ENCODE results near the gene SDHC. TPM values are rescaled to one million over a fixed set of nuclear protein-coding genes. Genes with fewer than 3 reads are reported as not detected.

SDHC gene
- 100 to 1,000 TPM; 159 to 169 TPM for total RNA-seq

GRCh38 chr1:161314201-161314981 is at the start of gene SDHC:
TSS of gene SDHC (plus strand) at chr1:161314381. CDS start at chr1:161314406, 25 bp downstream.
- Mint-ChIP-seq H3K27me3 (no peaks in the 10 kb centered on the region), H3K36me3 (ENCODE audit: low read depth) (no peaks in the 10 kb centered on the region), H3K4me1 (peaks cover 32% of the 10 kb centered on the region), H3K27ac (peak within 1 kb of the TSS; percentile 98), H3K9me3 (no peaks in the 10 kb centered on the region), H3K4me3 (peak within 1 kb of the TSS; percentile 96)
- DNase-seq: peak; percentile 93
- ChIA-PET CTCF (interaction anchor here (0.7 to 1.9 kb wide), 10 partner anchors 8 to 111 kb away, joined by 3 to 8 read pairs (median 4); partner anchors contain the start of gene TOMM40L), POLR2A (interaction anchor here (0.6 to 0.7 kb wide), 2 partner anchors 66 to 89 kb away, joined by 4 to 5 read pairs; no protein-coding TSS in a partner anchor)

GRCh38 chr1:161265305-161265704 is 48.9 kb upstream of the SDHC start:
- no peak for DNase-seq
- CTCF ChIA-PET: no interaction called here
- no peak overlapping the region for H3K27ac Mint-ChIP-seq
- no peak overlapping the region for H3K4me3 Mint-ChIP-seq
- peaks cover 5% of the 10 kb centered on the region for H3K4me1 Mint-ChIP-seq
- peaks cover 22% of the 10 kb centered on the region for H3K27me3 Mint-ChIP-seq
- no peaks in the 10 kb centered on the region for H3K36me3 Mint-ChIP-seq (ENCODE audit: low read depth)
- POLR2A ChIA-PET: no interaction called here
- H3K9me3 Mint-ChIP-seq: no peaks in the 10 kb centered on the region

- Mint-ChIP-seq H3K4me3 (no peak overlapping the region), H3K36me3 (ENCODE audit: low read depth) (no peaks in the 10 kb centered on the region), H3K27ac (no peak overlapping the region), H3K4me1 (peaks cover 5% of the 10 kb centered on the region), H3K27me3 (peaks cover 13% of the 10 kb centered on the region), H3K9me3 (no peaks in the 10 kb centered on the region)
- no peak for DNase-seq
- ChIA-PET POLR2A (no interaction called here), CTCF (interaction anchor here (1.8 kb wide), 1 partner anchor 25 kb away, joined by 5 read pairs; no protein-coding TSS in a partner anchor)
Observed at GRCh38 chr1:161266202-161266601, 48.0 kb upstream of the SDHC start.

- Mint-ChIP-seq H3K4me3 (no peak overlapping the region), H3K27me3 (peaks cover 9% of the 10 kb centered on the region), H3K36me3 (ENCODE audit: low read depth) (no peaks in the 10 kb centered on the region), H3K9me3 (no peaks in the 10 kb centered on the region), H3K4me1 (peaks cover 4% of the 10 kb centered on the region), H3K27ac (no peak overlapping the region)
- DNase-seq: no peak
- CTCF ChIA-PET: interaction anchor here (1.8 kb wide), 1 partner anchor 24 kb away, joined by 5 read pairs; no protein-coding TSS in a partner anchor
- POLR2A ChIA-PET: no interaction called here
Observed at GRCh38 chr1:161266836-161267235, 47.3 kb upstream of the SDHC start.

GRCh38 chr1:161267321-161267720 is 46.9 kb upstream of the SDHC start:
- no peak overlapping the region for H3K4me3 Mint-ChIP-seq
- ChIA-PET POLR2A (no interaction called here), CTCF (interaction anchor here (1.8 kb wide), 1 partner anchor 24 kb away, joined by 5 read pairs; no protein-coding TSS in a partner anchor)
- no peaks in the 10 kb centered on the region for H3K36me3 Mint-ChIP-seq (ENCODE audit: low read depth)
- no peaks in the 10 kb centered on the region for H3K9me3 Mint-ChIP-seq
- H3K27me3 Mint-ChIP-seq: peaks cover 8% of the 10 kb centered on the region
- H3K27ac Mint-ChIP-seq: no peak overlapping the region
- no peak for DNase-seq
- peaks cover 4% of the 10 kb centered on the region for H3K4me1 Mint-ChIP-seq

- Mint-ChIP-seq H3K9me3 (no peaks in the 10 kb centered on the region), H3K4me3 (no peak overlapping the region), H3K4me1 (no peaks in the 10 kb centered on the region), H3K27ac (no peak overlapping the region), H3K36me3 (ENCODE audit: low read depth) (no peaks in the 10 kb centered on the region), H3K27me3 (peaks cover 24% of the 10 kb centered on the region)
- CTCF ChIA-PET: interaction anchor here (1.6 kb wide), 1 partner anchor 41 kb away, joined by 3 read pairs; the partner anchor contains the start of gene SDHC
- DNase-seq: no peak
- POLR2A ChIA-PET: no interaction called here
Observed at GRCh38 chr1:161273402-161273801, 40.8 kb upstream of the SDHC start.

- Mint-ChIP-seq H3K4me3 (no peak overlapping the region), H3K9me3 (no peaks in the 10 kb centered on the region), H3K27ac (no peak overlapping the region), H3K4me1 (no peaks in the 10 kb centered on the region), H3K36me3 (ENCODE audit: low read depth) (no peaks in the 10 kb centered on the region), H3K27me3 (peaks cover 27% of the 10 kb centered on the region)
- POLR2A ChIA-PET: no interaction called here
- no peak for DNase-seq
- CTCF ChIA-PET: interaction anchor here (0.7 kb wide), 1 partner anchor 16 kb away, joined by 3 read pairs; no protein-coding TSS in a partner anchor
Observed at GRCh38 chr1:161274874-161275273, 39.3 kb upstream of the SDHC start.

- no peak overlapping the region for H3K4me3 Mint-ChIP-seq
- no peaks in the 10 kb centered on the region for H3K9me3 Mint-ChIP-seq
- no peaks in the 10 kb centered on the region for H3K36me3 Mint-ChIP-seq (ENCODE audit: low read depth)
- H3K27me3 Mint-ChIP-seq: peaks cover 16% of the 10 kb centered on the region
- ChIA-PET CTCF (no interaction called here), POLR2A (no interaction called here)
- no peak overlapping the region for H3K27ac Mint-ChIP-seq
- no peak for DNase-seq
- no peaks in the 10 kb centered on the region for H3K4me1 Mint-ChIP-seq
Observed at GRCh38 chr1:161282991-161283390, 31.2 kb upstream of the SDHC start.

- ChIA-PET POLR2A (no interaction called here), CTCF (no interaction called here)
- no peak for DNase-seq
- no peaks in the 10 kb centered on the region for H3K36me3 Mint-ChIP-seq (ENCODE audit: low read depth)
- no peak overlapping the region for H3K27ac Mint-ChIP-seq
- H3K9me3 Mint-ChIP-seq: no peaks in the 10 kb centered on the region
- H3K27me3 Mint-ChIP-seq: peaks cover 11% of the 10 kb centered on the region
- no peaks in the 10 kb centered on the region for H3K4me1 Mint-ChIP-seq
- no peak overlapping the region for H3K4me3 Mint-ChIP-seq
Observed at GRCh38 chr1:161285113-161285512, 29.1 kb upstream of the SDHC start.

GRCh38 chr1:161285521-161285920 is 28.7 kb upstream of the SDHC start:
- Mint-ChIP-seq H3K27me3 (peaks cover 11% of the 10 kb centered on the region), H3K36me3 (ENCODE audit: low read depth) (no peaks in the 10 kb centered on the region), H3K4me3 (no peak overlapping the region), H3K9me3 (no peaks in the 10 kb centered on the region), H3K27ac (peak overlapping the region; percentile 60), H3K4me1 (no peaks in the 10 kb centered on the region)
- ChIA-PET CTCF (no interaction called here), POLR2A (no interaction called here)
- no peak for DNase-seq

GRCh38 chr1:161287482-161288054 is 26.6 kb upstream of the SDHC start:
- no peak for DNase-seq
- Mint-ChIP-seq H3K27me3 (peaks cover 11% of the 10 kb centered on the region), H3K4me3 (no peak overlapping the region), H3K36me3 (ENCODE audit: low read depth) (peaks cover 1% of the 10 kb centered on the region), H3K4me1 (peaks cover 1% of the 10 kb centered on the region), H3K27ac (no peak overlapping the region), H3K9me3 (no peaks in the 10 kb centered on the region)
- CTCF ChIA-PET: interaction anchor here (0.6 kb wide), 2 partner anchors 11 to 26 kb away, joined by 4 read pairs; no protein-coding TSS in a partner anchor
- POLR2A ChIA-PET: no interaction called here

- CTCF ChIA-PET: interaction anchor here (0.7 to 1.4 kb wide), 12 partner anchors 12 to 128 kb away, joined by 3 to 6 read pairs (median 3); partner anchors contain the start of genes SDHC and TOMM40L
- POLR2A ChIA-PET: no interaction called here
- no peak overlapping the region for H3K4me3 Mint-ChIP-seq
- H3K4me1 Mint-ChIP-seq: peaks cover 1% of the 10 kb centered on the region
- peaks cover 1% of the 10 kb centered on the region for H3K36me3 Mint-ChIP-seq (ENCODE audit: low read depth)
- no peak overlapping the region for H3K27ac Mint-ChIP-seq
- H3K9me3 Mint-ChIP-seq: no peaks in the 10 kb centered on the region
- no peak for DNase-seq
- H3K27me3 Mint-ChIP-seq: no peaks in the 10 kb centered on the region
Observed at GRCh38 chr1:161290779-161291178, 23.4 kb upstream of the SDHC start.

- no peak overlapping the region for H3K27ac Mint-ChIP-seq
- CTCF ChIA-PET: interaction anchor here (1.2 kb wide), 1 partner anchor 9 kb away, joined by 5 read pairs; no protein-coding TSS in a partner anchor
- peaks cover 3% of the 10 kb centered on the region for H3K4me1 Mint-ChIP-seq
- H3K4me3 Mint-ChIP-seq: no peak overlapping the region
- H3K36me3 Mint-ChIP-seq (ENCODE audit: low read depth): no peaks in the 10 kb centered on the region
- no peak for DNase-seq
- no peaks in the 10 kb centered on the region for H3K27me3 Mint-ChIP-seq
- POLR2A ChIA-PET: no interaction called here
- no peaks in the 10 kb centered on the region for H3K9me3 Mint-ChIP-seq
Observed at GRCh38 chr1:161297415-161297814, 16.8 kb upstream of the SDHC start.
